MM.1S (cell line): ENCODE measurements around the gene RGS6.

Experiments used
- DNase-seq: peaks from one replicate; pipeline ENCODE4 v3.0.0-alpha.2; 2015
- H2AFZ ChIP-seq: fragments of 300-600 bp; sonication (generic); 2 replicates; pipeline ENCODE4 v1.6.0; 2016; ENCODE audit warnings: antibody characterized with exemption, low read length
- H3F3A ChIP-seq: fragments of 300-600 bp; sonication (generic); 2 replicates; pipeline ENCODE4 v1.6.1; 2016; ENCODE audit warnings: mild to moderate bottlenecking, antibody characterized with exemption, low read length, moderate library complexity, mixed read lengths; ENCODE audit not compliant: insufficient read depth
- H3K27ac ChIP-seq: fragments of 300-600 bp; sonication (generic); 2 replicates; pipeline ENCODE4 v1.5.1; 2016; ENCODE audit warnings: mild to moderate bottlenecking, low read length
- H3K27me3 ChIP-seq: fragments of 300-600 bp; sonication (generic); replicated peaks from 2 replicates; pipeline ENCODE4 v1.6.0; 2016; ENCODE audit warnings: low read length; ENCODE audit not compliant: insufficient read depth
- H3K36me3 ChIP-seq: fragments of 300-600 bp; sonication (generic); replicated peaks from 2 replicates; pipeline ENCODE4 v1.6.1; 2016; ENCODE audit warnings: mild to moderate bottlenecking, low read length, mixed read lengths; ENCODE audit not compliant: insufficient read depth
- H3K4me1 ChIP-seq: fragments of 300-600 bp; sonication (generic); 2 replicates; pipeline ENCODE4 v1.6.1; 2016; ENCODE audit warnings: low read length, mixed read lengths
- H3K4me2 ChIP-seq: fragments of 300-600 bp; sonication (generic); 2 replicates; pipeline ENCODE4 v1.6.0; 2016; ENCODE audit warnings: low read depth, low read length
- H3K4me3 ChIP-seq: fragments of 300-600 bp; sonication (generic); 2 replicates; pipeline ENCODE4 v1.5.1; 2016; ENCODE audit warnings: low read length, mixed read lengths
- H3K79me2 ChIP-seq: fragments of 300-600 bp; sonication (generic); 2 replicates; pipeline ENCODE4 v1.6.1; 2016; ENCODE audit warnings: mixed run types, low read length, mixed read lengths
- H3K9ac ChIP-seq: fragments of 300-600 bp; sonication (generic); 2 replicates; pipeline ENCODE4 v1.6.1; 2016; ENCODE audit warnings: low read length, mixed read lengths
- H3K9me2 ChIP-seq: fragments of 300-600 bp; sonication (generic); replicated peaks from 2 replicates; pipeline ENCODE4 v1.6.1; 2016; ENCODE audit warnings: mild to moderate bottlenecking, low read length, mixed read lengths; ENCODE audit not compliant: insufficient read depth
- H3K9me3 ChIP-seq: fragments of 300-600 bp; sonication (generic); replicated peaks from 2 replicates; pipeline ENCODE4 v1.6.1; 2016; ENCODE audit warnings: mild to moderate bottlenecking, low read length, mixed read lengths; ENCODE audit not compliant: insufficient read depth
- H4K20me1 ChIP-seq: fragments of 300-600 bp; sonication (generic); 2 replicates; pipeline ENCODE4 v1.6.1; 2016; ENCODE audit warnings: mild to moderate bottlenecking, low read length, moderate library complexity, mixed read lengths; ENCODE audit not compliant: insufficient read depth
- CTCF ChIP-seq: fragments of 300-600 bp; sonication (generic); IDR thresholded peaks from 2 replicates; pipeline ENCODE4 v1.5.1; 2016; ENCODE audit warnings: antibody characterized with exemption, low read length, mixed read lengths
- EZH2 ChIP-seq: fragments of 300-600 bp; sonication (generic); optimal IDR thresholded peaks from 2 replicates; pipeline ENCODE3; 2017; ENCODE audit warnings: low read depth, mild to moderate bottlenecking, antibody characterized with exemption, low read length, mixed read lengths
- EZH2phosphoT487 ChIP-seq: fragments of 300-600 bp; sonication (generic); IDR thresholded peaks from 2 replicates; pipeline ENCODE4 v1.6.1; 2018; ENCODE audit warnings: antibody characterized with exemption, low read length

The RGS6 gene

GRCh38 chr14:72401101-72401625, 468.9 kb downstream of the RGS6 start:
- no peak for DNase-seq
- Histone ChIP-seq H2AFZ (no peak overlapping the region), H3K4me3 (no peak overlapping the region), H4K20me1 (no peaks in the 10 kb centered on the region), H3K27me3 (no peaks in the 10 kb centered on the region), H3K79me2 (no peaks in the 10 kb centered on the region), H3K9ac (no peak overlapping the region), H3F3A (no peaks in the 10 kb centered on the region), H3K4me1 (no peaks in the 10 kb centered on the region), H3K9me2 (no peaks in the 10 kb centered on the region), H3K27ac (no peak overlapping the region), H3K36me3 (no peaks in the 10 kb centered on the region), H3K4me2 (no peak overlapping the region), H3K9me3 (no peaks in the 10 kb centered on the region)
- TF ChIP-seq CTCF (no peak), EZH2phosphoT487 (no peak), EZH2 (no peak)

- H3K4me3 ChIP-seq: no peak overlapping the region
- no peak overlapping the region for H3K4me2 ChIP-seq
- H3K36me3 ChIP-seq: no peaks in the 10 kb centered on the region
- no peak overlapping the region for H3K9ac ChIP-seq
- H3K4me1 ChIP-seq: no peaks in the 10 kb centered on the region
- no peak overlapping the region for H3K27ac ChIP-seq
- H3K27me3 ChIP-seq: no peaks in the 10 kb centered on the region
- no peaks in the 10 kb centered on the region for H3K9me2 ChIP-seq
- H3K9me3 ChIP-seq: no peaks in the 10 kb centered on the region
- H3F3A ChIP-seq: no peaks in the 10 kb centered on the region
- TF ChIP-seq EZH2phosphoT487 (no peak), EZH2 (no peak)
- H2AFZ ChIP-seq: no peak overlapping the region
- no peaks in the 10 kb centered on the region for H4K20me1 ChIP-seq
- DNase-seq: no peak
- no peaks in the 10 kb centered on the region for H3K79me2 ChIP-seq
These were observed 469.6 kb downstream of the RGS6 start for GRCh38 chr14:72401632-72402376.

GRCh38 chr14:72402377-72402772, 470.1 kb downstream of the RGS6 start:
- no peak for TF ChIP-seq CTCF
- no peak for TF ChIP-seq EZH2
- TF ChIP-seq EZH2phosphoT487: no peak
- no peaks in the 10 kb centered on the region for H3K9me3 ChIP-seq
- H3K4me1 ChIP-seq: no peaks in the 10 kb centered on the region
- H3K27me3 ChIP-seq: no peaks in the 10 kb centered on the region
- no peaks in the 10 kb centered on the region for H3K79me2 ChIP-seq
- DNase-seq: no peak
- H3K36me3 ChIP-seq: no peaks in the 10 kb centered on the region
- H2AFZ ChIP-seq: no peak overlapping the region
- no peak overlapping the region for H3K4me3 ChIP-seq
- no peaks in the 10 kb centered on the region for H4K20me1 ChIP-seq
- no peaks in the 10 kb centered on the region for H3K9me2 ChIP-seq
- H3K4me2 ChIP-seq: no peak overlapping the region
- no peak overlapping the region for H3K27ac ChIP-seq
- H3K9ac ChIP-seq: no peak overlapping the region
- no peaks in the 10 kb centered on the region for H3F3A ChIP-seq
